Measurements from ENCODE around the gene MYCN. TPM values are rescaled to one million over a fixed set of nuclear protein-coding genes. Genes with fewer than 3 reads are reported as not detected.

MYCN gene
- polyA plus RNA-seq, 3 donors = not detected

DNA sequence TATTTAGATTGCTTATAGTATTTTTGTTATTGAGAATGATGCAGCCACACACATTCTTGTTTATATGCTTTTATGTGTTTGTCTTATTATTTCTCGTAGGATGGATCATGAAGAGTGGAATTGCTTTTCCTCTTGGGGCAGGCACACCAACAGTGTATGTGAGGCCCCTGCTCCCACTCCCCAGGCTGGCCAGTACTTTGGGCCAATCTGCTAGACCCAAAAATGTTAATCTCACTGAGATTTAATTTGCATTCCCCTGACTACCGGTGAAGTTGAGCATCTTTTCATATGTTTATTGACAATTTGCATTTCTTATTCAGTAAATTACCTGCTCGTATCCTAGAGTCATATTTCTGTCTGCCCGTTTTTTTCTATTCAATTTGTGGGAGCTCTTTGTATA lies 4.7 kb upstream of the MYCN start:
- Histone ChIP-seq H3K36me3 (replicated peaks in 1 of 2; ENCODE audit: control insufficient read depth in 1 of 2, insufficient read depth in 2 of 2, low read length in 2 of 2) (no peaks in the 10 kb centered on the region), H2AFZ (ENCODE audit: insufficient read depth, low read depth, low read length, poor library complexity, severe bottlenecking) (no peak overlapping the region), H3K4me2 (replicated peaks; ENCODE audit: extremely low read depth, low read length, poor library complexity, severe bottlenecking) (no peak overlapping the region), H3K9me3 (replicated peaks in 1 of 2; ENCODE audit: control insufficient read depth in 1 of 2, insufficient read depth in 1 of 2, low read length in 2 of 2) (peaks cover 0 to 5% of the 10 kb centered on the region in 2 donors), H4K20me1 (ENCODE audit: insufficient read depth, low read length) (no peaks in the 10 kb centered on the region), H3K79me2 (ENCODE audit: insufficient read depth, low read length) (no peaks in the 10 kb centered on the region), H3K4me3 (replicated peaks in 1 of 3; ENCODE audit: low read depth in 2 of 3, low read length in 3 of 3) (no peak overlapping the region), H3K27ac (ENCODE audit: low read depth in 1 of 2, low read length in 2 of 2) (no peak overlapping the region), H3K4me1 (ENCODE audit: control insufficient read depth in 1 of 2, insufficient read depth in 2 of 2, low read length in 2 of 2) (peaks cover 12 to 14% of the 10 kb centered on the region in 2 donors), H3K9ac (ENCODE audit: insufficient read depth, low read length, poor library complexity, severe bottlenecking) (no peak overlapping the region), H3K27me3 (ENCODE audit: control insufficient read depth in 2 of 2, insufficient read depth in 2 of 2, low read length in 2 of 2) (peaks cover 16 to 26% of the 10 kb centered on the region in 2 donors)
- WGBS (ENCODE audit: insufficient coverage) = no CpG with 5 or more reads among the region's 4 CpGs
- no peak overlapping the region for H3K27ac Mint-ChIP-seq
- H3K9me3 Mint-ChIP-seq = peaks cover 0 to 3% (median 0%) of the 10 kb centered on the region in 7 donors
- no peak for TF ChIP-seq CTCF (IDR thresholded peaks at IDR 0.05)
- H3K4me1 Mint-ChIP-seq = peaks cover 7% of the 10 kb centered on the region
- no peaks in the 10 kb centered on the region for H3K36me3 Mint-ChIP-seq
- intact Hi-C loops (cut with micrococcal nuclease) = no loop called here
- no peak for DNase-seq
- peaks cover 22 to 37% (median 23%) of the 10 kb centered on the region in 3 donors for H3K27me3 Mint-ChIP-seq (ENCODE audit: low read depth in 3 of 3)
- H3K4me3 Mint-ChIP-seq = no peak overlapping the region

GRCh38 chr2:15936277-15937104 lies 3.9 kb upstream of the MYCN start:
- H3K27me3 ChIP-seq (ENCODE audit: control insufficient read depth in 2 of 2, insufficient read depth in 2 of 2, low read length in 2 of 2) = peaks cover 23 to 34% of the 10 kb centered on the region in 2 donors
- H3K4me1 ChIP-seq (ENCODE audit: control insufficient read depth in 1 of 2, insufficient read depth in 2 of 2, low read length in 2 of 2) = peaks cover 15 to 16% of the 10 kb centered on the region in 2 donors
- WGBS (ENCODE audit: insufficient coverage) = 87% methylated on average over 3 of the region's 5 CpGs
- H3K27ac ChIP-seq (ENCODE audit: low read depth in 1 of 2, low read length in 2 of 2) = no peak overlapping the region
- no peak overlapping the region for H3K4me3 Mint-ChIP-seq
- TF ChIP-seq CTCF (IDR thresholded peaks at IDR 0.05) = no peak
- H4K20me1 ChIP-seq (ENCODE audit: insufficient read depth, low read length) = no peaks in the 10 kb centered on the region
- H3K36me3 ChIP-seq (replicated peaks in 1 of 2; ENCODE audit: control insufficient read depth in 1 of 2, insufficient read depth in 2 of 2, low read length in 2 of 2) = no peaks in the 10 kb centered on the region
- H3K79me2 ChIP-seq (ENCODE audit: insufficient read depth, low read length) = no peaks in the 10 kb centered on the region
- H3K9me3 Mint-ChIP-seq = peaks cover 0 to 10% (median 2%) of the 10 kb centered on the region in 7 donors
- no peak overlapping the region for H3K4me3 ChIP-seq (replicated peaks in 1 of 3; ENCODE audit: low read depth in 2 of 3, low read length in 3 of 3)
- H2AFZ ChIP-seq (ENCODE audit: insufficient read depth, low read depth, low read length, poor library complexity, severe bottlenecking) = no peak overlapping the region
- no peak overlapping the region for H3K4me2 ChIP-seq (replicated peaks; ENCODE audit: extremely low read depth, low read length, poor library complexity, severe bottlenecking)
- H3K36me3 Mint-ChIP-seq = no peaks in the 10 kb centered on the region
- peaks cover 0 to 5% of the 10 kb centered on the region in 2 donors for H3K9me3 ChIP-seq (replicated peaks in 1 of 2; ENCODE audit: control insufficient read depth in 1 of 2, insufficient read depth in 1 of 2, low read length in 2 of 2)
- DNase-seq = no peak
- peaks cover 30 to 45% (median 31%) of the 10 kb centered on the region in 3 donors for H3K27me3 Mint-ChIP-seq (ENCODE audit: low read depth in 3 of 3)
- no peak overlapping the region for H3K27ac Mint-ChIP-seq
- peaks cover 15% of the 10 kb centered on the region for H3K4me1 Mint-ChIP-seq
- no peak overlapping the region for H3K9ac ChIP-seq (ENCODE audit: insufficient read depth, low read length, poor library complexity, severe bottlenecking)
- intact Hi-C loops (cut with micrococcal nuclease) = no loop called here

All from CD14-positive monocyte (primary cell).